Upper lobe of left lung (tissue), 6 donors: ENCODE data around the gene SRI. TPM values are rescaled to one million over a fixed set of nuclear protein-coding genes. Genes with fewer than 3 reads are reported as not detected.

Source experiments
- ATAC-seq, 2 donors: fragments of 200-7000 bp; cut with Tn5 transposase; one replicate each; pipeline ENCODE4 v1.9.1; 2022; ENCODE audit warnings: mild to moderate bottlenecking in 2 of 2, moderate library complexity in 2 of 2; ENCODE audit not compliant: low FRiP score in 2 of 2
- DNase-seq, 2 donors: peaks; one replicate each; pipeline ENCODE4 v3.0.0-alpha.2; 2019 to 2020
- H3K27ac ChIP-seq, 4 donors: fragments of 200-600 bp; sonication (generic); one replicate each; pipeline ENCODE4 v1.5.1; 2016 to 2019
- H3K27me3 ChIP-seq, 4 donors: fragments of 200-600 bp; sonication (generic); one replicate each; pipeline ENCODE4 v1.5.1; 2017 to 2019
- H3K36me3 ChIP-seq, 4 donors: fragments of 200-600 bp; sonication (generic); one replicate each; pipeline ENCODE4 v1.5.1; 2016 to 2019
- H3K4me1 ChIP-seq, 4 donors: fragments of 200-600 bp; sonication (generic); one replicate each; pipeline ENCODE4 v1.5.1; 2018 to 2019
- H3K4me3 ChIP-seq, 4 donors: fragments of 200-600 bp; sonication (generic); one replicate each; pipeline ENCODE4 v1.5.1; 2017 to 2019; ENCODE audit warnings: mild to moderate bottlenecking in 2 of 4, moderate library complexity in 1 of 4
- H3K9me3 ChIP-seq, 4 donors: fragments of 200-600 bp; sonication (generic); one replicate each; pipeline ENCODE4 v1.5.1; 2018 to 2019
- CTCF ChIP-seq, 6 experiments: fragments of 450-650 bp in 4 of 6; fragments of 200-600 bp in 2 of 6; sonication (generic) in 2 of 6; IDR thresholded peaks; one replicate each; pipeline ENCODE4 v1.5.1; 2016 to 2019; ENCODE audit warnings: antibody characterized with exemption in 6 of 6
- EP300 ChIP-seq, 4 donors: sonication (generic); formaldehyde crosslinking; IDR thresholded peaks; one replicate each; pipeline ENCODE4 v1.5.1; 2017; ENCODE audit warnings: antibody characterized with exemption in 4 of 4, control low read depth in 2 of 4
- POLR2A ChIP-seq, 4 donors: fragments of 450-650 bp; IDR thresholded peaks; one replicate each; pipeline ENCODE4 v1.5.1; 2016 to 2017; ENCODE audit warnings: antibody characterized with exemption in 4 of 4, mild to moderate bottlenecking in 2 of 4
- POLR2AphosphoS5 ChIP-seq, 2 donors: sonication (generic); formaldehyde crosslinking; IDR thresholded peaks; one replicate each; pipeline ENCODE4 v1.5.1; 2017; ENCODE audit warnings: antibody characterized with exemption in 2 of 2
- WGBS, 2 donors: methylation state at CpG; one replicate each; pipeline ENCODE4 v1.1.5; 2017 to 2018; 5-methylcytosine and 5-hydroxymethylcytosine counted together
- total RNA-seq, 6 donors: library from RNA; depleted of rRNA in 4 of 6; stranded (reverse); fragments of >200 nt in 4 of 6; gene quantifications; one replicate each; pipeline versions ENCODE4 v1.1.0 to v1.2.1, GENCODE V29; 2016 to 2021
- donor health status: DM: no; HTN: no; CAD: no; lungs with moderate emphysema.
- donor health status: DM: no; HTN: yes; CAD: no; lungs with severe emphysema.

Gene SRI
- total RNA-seq, 6 donors from 2014 or later: 20.0 to 120 (median 91.8) TPM

DNA sequence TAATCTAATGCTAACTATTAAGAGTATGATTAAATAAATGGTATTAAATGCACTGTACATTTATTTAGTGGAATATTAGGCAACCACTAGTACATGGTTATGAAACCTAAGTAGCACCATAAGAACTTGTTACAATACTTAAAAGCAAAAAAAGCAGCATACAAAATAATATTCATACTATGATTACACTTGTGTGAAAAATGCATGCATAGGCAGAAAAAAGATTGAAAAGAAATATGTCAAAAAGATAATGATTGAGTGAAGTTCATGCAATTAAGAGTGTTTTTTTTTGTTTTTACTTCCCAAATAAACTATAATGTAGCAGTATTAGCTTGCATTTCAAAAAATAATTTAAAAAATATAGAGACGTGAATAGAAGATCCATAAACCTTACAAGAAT is 20.0 kb upstream of the SRI start:
- H3K9me3 ChIP-seq: no peaks in the 10 kb centered on the region
- TF ChIP-seq POLR2A (IDR thresholded peaks at IDR 0.05) (no peak), EP300 (IDR thresholded peaks at IDR 0.05) (no peak), POLR2AphosphoS5 (IDR thresholded peaks at IDR 0.05) (no peak), CTCF (IDR thresholded peaks at IDR 0.05) (no peak)
- H3K27ac ChIP-seq: no peak overlapping the region
- no peak overlapping the region for H3K4me3 ChIP-seq
- no peaks in the 10 kb centered on the region for H3K27me3 ChIP-seq
- H3K36me3 ChIP-seq: no peaks in the 10 kb centered on the region
- H3K4me1 ChIP-seq: peaks cover 0 to 3% (median 0%) of the 10 kb centered on the region in 4 donors
- ATAC-seq (no peak), DNase-seq (no peak)
- 89 to 91% methylated on average over 1 of the region's 1 CpG for WGBS, 2 donors

DNA sequence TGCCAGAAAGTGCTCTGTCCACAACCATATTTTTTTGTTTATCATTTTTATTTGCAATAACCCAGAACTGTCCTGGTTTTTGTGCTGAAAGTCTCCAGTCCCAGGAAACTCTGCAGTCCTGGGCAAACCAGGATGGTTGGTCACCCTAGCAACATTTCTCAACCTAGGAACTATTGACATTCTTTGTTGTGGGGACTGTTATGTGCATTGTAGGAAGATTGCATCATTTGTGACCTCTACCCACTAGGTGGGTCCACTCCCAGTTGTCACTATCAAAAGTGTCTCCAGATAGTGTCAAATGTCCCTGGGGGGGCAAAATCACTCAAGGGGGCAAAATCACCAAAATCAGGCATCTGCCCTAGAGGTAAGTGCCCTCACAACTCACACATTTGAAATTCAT is 14.0 kb upstream of the SRI start:
- no peak for ATAC-seq

GRCh38 chr7:88230646-88231045 is 10.8 kb upstream of the SRI start:
- Histone ChIP-seq H3K36me3 (no peaks in the 10 kb centered on the region), H3K27me3 (no peaks in the 10 kb centered on the region), H3K9me3 (no peaks in the 10 kb centered on the region), H3K27ac (no peak overlapping the region), H3K4me3 (no peak overlapping the region), H3K4me1 (peaks cover 0 to 11% (median 1%) of the 10 kb centered on the region in 4 donors)
- 78 to 82% methylated on average over 5 of the region's 5 CpGs for WGBS, 2 donors
- ATAC-seq (no peak), DNase-seq (no peak)
- no peak for TF ChIP-seq EP300 (IDR thresholded peaks at IDR 0.05)
- no peak for TF ChIP-seq CTCF (IDR thresholded peaks at IDR 0.05)
- TF ChIP-seq POLR2AphosphoS5 (IDR thresholded peaks at IDR 0.05): no peak
- no peak for TF ChIP-seq POLR2A (IDR thresholded peaks at IDR 0.05)

More for the DNA sequence above, 14.0 kb upstream of the SRI start:
- H3K9me3 ChIP-seq: no peaks in the 10 kb centered on the region
- DNase-seq: no peak
- H3K36me3 ChIP-seq: no peaks in the 10 kb centered on the region
- TF ChIP-seq EP300 (IDR thresholded peaks at IDR 0.05) (no peak), POLR2AphosphoS5 (IDR thresholded peaks at IDR 0.05) (no peak), CTCF (IDR thresholded peaks at IDR 0.05) (no peak), POLR2A (IDR thresholded peaks at IDR 0.05) (no peak)
- H3K4me1 ChIP-seq: no peaks in the 10 kb centered on the region
- no peak overlapping the region for H3K27ac ChIP-seq
- no peaks in the 10 kb centered on the region for H3K27me3 ChIP-seq
- H3K4me3 ChIP-seq: no peak overlapping the region

GRCh38 chr7:88229302-88229995 is 9.6 kb upstream of the SRI start:
- ATAC-seq: no peak
- Histone ChIP-seq H3K36me3 (no peaks in the 10 kb centered on the region), H3K27ac (no peak overlapping the region), H3K4me3 (no peak overlapping the region), H3K27me3 (no peaks in the 10 kb centered on the region), H3K9me3 (no peaks in the 10 kb centered on the region), H3K4me1 (peaks cover 0 to 11% (median 1%) of the 10 kb centered on the region in 4 donors)
- no peak for DNase-seq
- WGBS, 2 donors: 92 to 98% methylated on average over 4 of the region's 4 CpGs
- TF ChIP-seq POLR2AphosphoS5 (IDR thresholded peaks at IDR 0.05): no peak
- no peak for TF ChIP-seq EP300 (IDR thresholded peaks at IDR 0.05)
- TF ChIP-seq CTCF (IDR thresholded peaks at IDR 0.05): no peak
- TF ChIP-seq POLR2A (IDR thresholded peaks at IDR 0.05): no peak
